ENCODE results near the gene MTIF3. TPM values are rescaled to one million over a fixed set of nuclear protein-coding genes. Genes with fewer than 3 reads are reported as not detected.

The MTIF3 gene
- total and polyA plus RNA-seq, 2 donors (not counting 1 experiment from before 2014, with no cell fraction given), result 86.8 to 171 TPM

- 97% methylated on average over 5 of the region's 5 CpGs for WGBS (ENCODE audit: insufficient coverage)
- H4K20me1 ChIP-seq (ENCODE audit: control insufficient read depth, insufficient read depth, low read length, poor library complexity, severe bottlenecking), result no peaks in the 10 kb centered on the region
- Mint-ChIP-seq H3K27me3 (peaks cover 32% of the 10 kb centered on the region), H3K27ac (no peak overlapping the region), H3K9me3 (ENCODE audit: insufficient read depth) (peaks cover 3% of the 10 kb centered on the region), H3K4me3 (no peak overlapping the region), H3K4me1 (peaks cover 12% of the 10 kb centered on the region)
- peaks cover 11% of the 10 kb centered on the region in 2 donors for H3K4me1 ChIP-seq (ENCODE audit: control insufficient read depth in 2 of 2, insufficient read depth in 2 of 2, low read length in 2 of 2)
- no peak overlapping the region for H3K27ac ChIP-seq (ENCODE audit: low read length in 2 of 2)
- no peak overlapping the region for H3K4me3 ChIP-seq (ENCODE audit: control extremely low read depth in 1 of 5, extremely low read depth in 1 of 5, insufficient read depth in 1 of 5, low read depth in 2 of 5, low read length in 4 of 5)
- H3K4me2 ChIP-seq (replicated peaks; ENCODE audit: low read depth, low read length, poor library complexity, severe bottlenecking), result no peak overlapping the region
- no peak for TF ChIP-seq CTCF (IDR thresholded peaks at IDR 0.05)
- no peak for TF ChIP-seq EZH2 (IDR thresholded peaks at IDR 0.05; ENCODE audit: borderline replicate concordance, insufficient read depth, low read depth, low read length, poor library complexity, severe bottlenecking)
- no peaks in the 10 kb centered on the region for H3K36me3 ChIP-seq (replicated peaks in 1 of 2; ENCODE audit: control extremely low read depth in 1 of 2, control insufficient read depth in 1 of 2, extremely low read depth in 1 of 2, insufficient read depth in 2 of 2, low read length in 1 of 2)
- H3K9me3 ChIP-seq (ENCODE audit: control extremely low read depth in 1 of 3, control insufficient read depth in 2 of 3, insufficient read depth in 1 of 3, low read length in 2 of 3), result peaks cover 0 to 2% (median 0%) of the 10 kb centered on the region in 3 donors
- no peak overlapping the region for H2AFZ ChIP-seq (ENCODE audit: insufficient read depth, low read depth, low read length, poor library complexity, severe bottlenecking)
- DNase-seq (no peak), ATAC-seq (ENCODE audit: low read depth) (no peak)
- POLR2A ChIA-PET, result interaction anchor here (0.6 kb wide), 1 partner anchor 148 kb away, joined by 3 read pairs; no protein-coding TSS in a partner anchor
- intact Hi-C loops (cut with micrococcal nuclease), result loop anchor here (1.0 to 2.0 kb wide), 6 partner anchors 21 to 421 kb away; partner anchors contain the start of gene MTIF3
- CTCF ChIA-PET, result interaction anchor here (0.6 to 8.0 kb wide), 14 partner anchors 20 to 583 kb away, joined by 3 to 119 read pairs (median 4); partner anchors contain the start of gene GTF3A
- no peak overlapping the region for H3K9ac ChIP-seq (ENCODE audit: low read length)
- H3K27me3 ChIP-seq (replicated peaks in 1 of 4; ENCODE audit: control extremely low read depth in 1 of 4, control insufficient read depth in 3 of 4, insufficient read depth in 4 of 4, low read length in 3 of 4), result peaks cover 0 to 3% (median under 1%) of the 10 kb centered on the region in 4 experiments
- no peaks in the 10 kb centered on the region for H3K79me2 ChIP-seq (ENCODE audit: control insufficient read depth, insufficient read depth, low read length)
Measured at GRCh38 chr13:27405546-27406134, 44.7 kb downstream of the MTIF3 start.

GRCh38 chr13:27404680-27405079 lies 45.7 kb downstream of the MTIF3 start:
- Histone ChIP-seq H3K4me2 (replicated peaks; ENCODE audit: low read depth, low read length, poor library complexity, severe bottlenecking) (no peak overlapping the region), H3K9me3 (ENCODE audit: control extremely low read depth in 1 of 3, control insufficient read depth in 2 of 3, insufficient read depth in 1 of 3, low read length in 2 of 3) (peaks cover 0 to 5% (median 0%) of the 10 kb centered on the region in 3 donors), H3K27ac (ENCODE audit: low read length in 2 of 2) (no peak overlapping the region), H3K9ac (ENCODE audit: low read length) (no peak overlapping the region), H3K79me2 (ENCODE audit: control insufficient read depth, insufficient read depth, low read length) (no peaks in the 10 kb centered on the region), H4K20me1 (ENCODE audit: control insufficient read depth, insufficient read depth, low read length, poor library complexity, severe bottlenecking) (no peaks in the 10 kb centered on the region), H3K4me1 (ENCODE audit: control insufficient read depth in 2 of 2, insufficient read depth in 2 of 2, low read length in 2 of 2) (peaks cover 11% of the 10 kb centered on the region in 2 donors), H3K4me3 (ENCODE audit: control extremely low read depth in 1 of 5, extremely low read depth in 1 of 5, insufficient read depth in 1 of 5, low read depth in 2 of 5, low read length in 4 of 5) (no peak overlapping the region), H3K27me3 (replicated peaks in 1 of 4; ENCODE audit: control extremely low read depth in 1 of 4, control insufficient read depth in 3 of 4, insufficient read depth in 4 of 4, low read length in 3 of 4) (peaks cover 0 to 2% (median 0%) of the 10 kb centered on the region in 4 experiments), H2AFZ (ENCODE audit: insufficient read depth, low read depth, low read length, poor library complexity, severe bottlenecking) (no peak overlapping the region), H3K36me3 (replicated peaks in 1 of 2; ENCODE audit: control extremely low read depth in 1 of 2, control insufficient read depth in 1 of 2, extremely low read depth in 1 of 2, insufficient read depth in 2 of 2, low read length in 1 of 2) (no peaks in the 10 kb centered on the region)
- H3K27ac Mint-ChIP-seq, result no peak overlapping the region
- H3K27me3 Mint-ChIP-seq, result peaks cover 26% of the 10 kb centered on the region
- intact Hi-C loops (cut with micrococcal nuclease), result no loop called here
- 72% methylated on average over 17 of the region's 17 CpGs for WGBS (ENCODE audit: insufficient coverage)
- no peak for DNase-seq
- TF ChIP-seq CTCF (IDR thresholded peaks at IDR 0.05) (no peak), EZH2 (IDR thresholded peaks at IDR 0.05; ENCODE audit: borderline replicate concordance, insufficient read depth, low read depth, low read length, poor library complexity, severe bottlenecking) (no peak)
- peaks cover 12% of the 10 kb centered on the region for H3K4me1 Mint-ChIP-seq
- ATAC-seq (ENCODE audit: low read depth), result no peak
- POLR2A ChIA-PET, result no interaction called here
- CTCF ChIA-PET, result interaction anchor here (0.9 to 8.0 kb wide), 7 partner anchors 21 to 423 kb away, joined by 3 to 119 read pairs (median 5); partner anchors contain the start of gene GTF3A
- peaks cover 2% of the 10 kb centered on the region for H3K9me3 Mint-ChIP-seq (ENCODE audit: insufficient read depth)
- H3K4me3 Mint-ChIP-seq, result no peak overlapping the region
